ENCODE results near the gene HOXA3. TPM values are rescaled to one million over a fixed set of nuclear protein-coding genes. Genes with fewer than 3 reads are reported as not detected.
A peak's percentile ranks its signal among the peaks of the same experiment; 100 is the strongest.

Gene HOXA3
- total RNA-seq, 1 donor from 2014 or later, result 92.8 TPM

- H3K27me3 Mint-ChIP-seq, result peaks cover 50% of the 10 kb centered on the region
- peak overlapping the region; percentile 91 for H3K4me3 Mint-ChIP-seq
- peak; percentile 85 for DNase-seq (ENCODE audit: extremely low spot score, unreplicated experiment)
- H3K9me3 Mint-ChIP-seq, result no peaks in the 10 kb centered on the region
- H3K27ac Mint-ChIP-seq, result peak overlapping the region; percentile 99
- TF ChIP-seq CTCF (conservative IDR thresholded peaks at IDR 0.05), result no peak
- H3K36me3 Mint-ChIP-seq, result peaks cover 61% of the 10 kb centered on the region
- peaks cover 26% of the 10 kb centered on the region for H3K4me1 Mint-ChIP-seq (ENCODE audit: unreplicated experiment)
These were observed 38.2 kb downstream of the HOXA3 start for GRCh38 chr7:27113991-27114769.

DNA sequence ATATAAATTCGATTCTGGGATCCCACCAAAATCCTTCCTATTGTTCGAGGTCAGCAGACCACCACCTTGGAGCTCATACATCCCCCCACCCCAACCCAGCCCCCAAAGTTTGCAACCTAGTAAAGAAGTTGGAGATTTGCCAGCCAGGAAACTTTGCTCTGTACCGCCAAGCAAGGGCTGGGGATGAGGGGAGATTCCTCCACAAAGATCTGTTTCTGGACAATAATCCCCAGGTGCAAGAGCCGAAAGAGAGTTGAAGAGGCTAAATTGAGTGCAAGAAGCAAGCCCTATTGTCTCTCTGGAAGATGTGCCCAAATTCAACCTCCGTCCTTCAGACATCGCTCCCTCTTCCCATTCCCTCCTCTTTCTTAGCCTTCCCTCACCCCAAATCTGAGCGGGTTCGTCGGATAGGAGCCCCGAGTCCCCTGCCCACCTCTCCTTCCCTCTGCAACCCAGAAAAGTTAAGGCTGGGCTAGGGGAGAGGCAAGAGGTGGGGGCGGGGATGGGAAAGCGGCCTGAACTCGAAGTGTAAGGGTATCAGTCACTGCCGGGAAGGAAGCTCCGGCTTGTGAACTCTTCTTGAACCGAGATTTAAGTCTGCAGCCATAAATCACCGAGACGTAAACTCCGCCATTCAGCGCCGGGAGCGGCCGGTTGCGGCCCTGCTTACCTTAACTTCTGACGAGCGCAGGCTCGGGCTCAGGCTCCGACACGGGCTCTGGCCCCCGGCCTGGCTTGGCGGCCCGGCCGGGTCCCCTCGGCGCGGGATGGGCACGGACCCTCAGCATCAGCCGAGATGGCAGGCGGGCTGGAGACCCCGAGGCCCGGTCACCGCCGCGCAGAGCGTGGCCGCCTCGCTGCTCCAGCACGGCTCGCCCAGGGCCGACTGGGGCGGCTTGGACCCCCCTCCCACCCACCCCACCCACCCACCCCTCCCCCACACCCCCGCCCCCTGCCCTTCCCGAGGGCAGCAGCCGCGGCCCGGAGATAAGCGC is 39.1 kb downstream of the HOXA3 start:
- Mint-ChIP-seq H3K27me3 (peaks cover 55% of the 10 kb centered on the region), H3K27ac (peak overlapping the region; percentile 97), H3K4me1 (ENCODE audit: unreplicated experiment) (peaks cover 23% of the 10 kb centered on the region), H3K36me3 (peaks cover 54% of the 10 kb centered on the region), H3K9me3 (no peaks in the 10 kb centered on the region), H3K4me3 (peak overlapping the region; percentile 97)
- TF ChIP-seq CTCF (conservative IDR thresholded peaks at IDR 0.05), result no peak
- DNase-seq (ENCODE audit: extremely low spot score, unreplicated experiment), result peak; percentile 86

DNA sequence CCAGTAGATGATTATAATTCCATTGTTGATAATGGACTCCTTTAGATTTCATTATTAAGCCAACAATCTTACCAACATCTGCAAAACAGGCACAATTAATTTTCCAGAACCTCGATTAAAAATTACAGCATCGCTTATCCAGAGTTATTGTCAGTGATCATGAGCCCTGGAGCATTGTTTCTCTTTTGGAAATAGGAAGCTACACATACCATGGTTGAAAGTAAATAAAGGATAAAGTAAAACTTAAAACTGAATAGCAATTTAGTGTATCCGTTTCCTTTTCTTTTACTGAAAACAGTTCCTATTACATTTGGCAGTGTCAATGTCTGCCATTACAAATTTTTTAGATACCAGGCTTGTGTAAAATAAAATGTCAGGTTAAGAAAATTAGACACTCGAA is 40.0 kb downstream of the HOXA3 start:
- DNase-seq (ENCODE audit: extremely low spot score, unreplicated experiment), result no peak
- H3K36me3 Mint-ChIP-seq, result peaks cover 53% of the 10 kb centered on the region
- peaks cover 56% of the 10 kb centered on the region for H3K27me3 Mint-ChIP-seq
- peak overlapping the region; percentile 97 for H3K4me3 Mint-ChIP-seq
- peaks cover 27% of the 10 kb centered on the region for H3K4me1 Mint-ChIP-seq (ENCODE audit: unreplicated experiment)
- H3K27ac Mint-ChIP-seq, result peak overlapping the region; percentile 97
- no peaks in the 10 kb centered on the region for H3K9me3 Mint-ChIP-seq
- no peak for TF ChIP-seq CTCF (conservative IDR thresholded peaks at IDR 0.05)

GRCh38 chr7:27111751-27112277 is 40.6 kb downstream of the HOXA3 start:
- TF ChIP-seq CTCF (conservative IDR thresholded peaks at IDR 0.05), result no peak
- peaks cover 53% of the 10 kb centered on the region for H3K36me3 Mint-ChIP-seq
- peak overlapping the region; percentile 97 for H3K4me3 Mint-ChIP-seq
- H3K4me1 Mint-ChIP-seq (ENCODE audit: unreplicated experiment), result peaks cover 27% of the 10 kb centered on the region
- H3K9me3 Mint-ChIP-seq, result no peaks in the 10 kb centered on the region
- peaks cover 56% of the 10 kb centered on the region for H3K27me3 Mint-ChIP-seq
- H3K27ac Mint-ChIP-seq, result peak overlapping the region; percentile 97
- DNase-seq (ENCODE audit: extremely low spot score, unreplicated experiment), result no peak

DNA sequence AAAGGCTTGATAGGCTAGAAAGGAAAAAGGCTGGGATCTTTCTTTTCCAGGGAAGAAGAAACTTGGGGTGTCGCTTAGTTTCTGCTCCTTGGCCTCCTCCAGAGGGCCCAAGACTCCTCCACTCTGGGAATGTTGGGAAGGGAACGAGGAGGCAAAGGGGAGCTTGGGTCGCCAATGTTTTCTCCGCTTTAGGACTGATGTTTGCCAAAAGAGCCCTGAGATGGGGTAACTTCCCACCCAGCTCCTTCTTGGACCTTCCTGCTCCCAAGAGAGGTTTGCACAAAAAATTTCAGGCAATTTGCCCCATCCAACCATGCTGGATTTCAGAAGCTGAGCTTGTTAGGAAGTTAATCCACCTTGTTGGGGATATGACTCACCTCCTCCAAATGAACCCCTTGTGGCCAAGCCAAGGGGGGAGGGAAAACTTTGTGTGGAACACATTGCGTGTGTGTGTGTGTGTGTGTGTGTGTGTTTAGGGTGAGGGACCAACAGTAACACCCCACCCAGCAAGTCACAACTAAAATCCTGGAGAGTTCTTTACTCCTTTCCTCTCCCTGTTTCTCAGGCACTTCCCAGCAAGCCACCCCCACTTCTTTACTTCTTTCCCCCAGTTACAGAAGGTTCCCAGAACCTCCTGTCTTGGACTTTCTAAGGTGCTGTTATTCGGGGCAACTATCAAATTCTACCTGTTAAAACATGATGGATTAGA is 41.2 kb downstream of the HOXA3 start:
- no peak for DNase-seq (ENCODE audit: extremely low spot score, unreplicated experiment)
- Mint-ChIP-seq H3K4me1 (ENCODE audit: unreplicated experiment) (peaks cover 28% of the 10 kb centered on the region), H3K4me3 (peak overlapping the region; percentile 97), H3K36me3 (peaks cover 48% of the 10 kb centered on the region), H3K27ac (peak overlapping the region; percentile 97), H3K9me3 (no peaks in the 10 kb centered on the region), H3K27me3 (peaks cover 55% of the 10 kb centered on the region)
- no peak for TF ChIP-seq CTCF (conservative IDR thresholded peaks at IDR 0.05)

Data from type B pancreatic cell (in vitro differentiated cells).